Lower leg skin (tissue), 3 donors: ENCODE measurements around the gene RPLP2.

Source experiments
- POLR2A ChIP-seq, 2 donors: fragments of 450-650 bp; IDR thresholded peaks; one replicate each; pipeline ENCODE4 v1.6.1; 2016 to 2017; ENCODE audit warnings: antibody characterized with exemption in 2 of 2, mild to moderate bottlenecking in 1 of 2, moderate library complexity in 1 of 2
- TF ChIP-seq, protein P1 (sequence below), 3 donors: fragments of 450-650 bp; IDR thresholded peaks; one replicate each; pipeline ENCODE4 v1.5.1; 2016; ENCODE audit warnings: antibody characterized with exemption in 3 of 3, mild to moderate bottlenecking in 3 of 3, moderate library complexity in 2 of 3

DNA sequence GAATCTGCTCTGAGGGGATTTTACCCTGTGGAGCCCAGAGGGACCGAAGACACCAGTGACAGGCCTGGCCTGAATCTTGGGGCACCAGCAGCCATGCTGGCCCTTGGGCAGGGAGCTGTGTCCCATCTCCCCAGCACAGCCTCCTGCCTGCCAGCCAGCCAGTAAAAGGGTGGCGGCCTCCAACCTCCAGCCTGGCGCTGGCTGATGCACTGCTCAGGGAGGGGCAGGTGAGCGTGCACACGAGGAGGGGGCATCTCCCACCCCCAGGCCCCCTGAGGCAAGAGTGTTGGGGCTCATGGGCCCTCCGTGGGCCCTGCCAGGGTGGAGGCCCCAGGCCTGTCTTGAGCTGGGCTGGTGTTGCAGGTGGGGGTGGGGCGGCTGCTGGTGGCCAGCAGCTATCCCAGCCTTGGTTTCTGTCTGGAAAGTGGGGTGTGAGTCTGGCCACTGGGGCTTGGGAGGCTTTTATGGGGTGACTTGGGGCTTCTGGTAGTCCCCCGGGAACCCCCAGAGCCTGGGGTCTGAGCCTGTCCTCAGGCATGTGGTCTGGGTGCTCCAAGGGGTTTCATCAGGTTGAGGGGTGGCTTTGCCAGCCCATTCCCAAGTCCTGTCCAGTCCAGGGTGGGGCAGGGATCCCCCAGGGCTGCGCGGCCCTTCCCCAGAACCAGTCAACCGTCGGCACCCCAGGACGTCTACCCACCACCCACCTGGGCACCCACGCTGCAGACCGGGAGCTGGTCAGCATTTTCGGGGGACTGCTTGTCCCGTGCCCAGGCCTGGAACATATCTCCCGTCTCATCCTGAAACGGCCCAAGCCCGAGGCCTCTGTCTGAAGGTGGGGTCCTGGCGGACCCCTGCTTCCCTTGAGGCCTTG, 50.7 kb downstream of the RPLP2 start:
- TF ChIP-seq, protein P1, sequence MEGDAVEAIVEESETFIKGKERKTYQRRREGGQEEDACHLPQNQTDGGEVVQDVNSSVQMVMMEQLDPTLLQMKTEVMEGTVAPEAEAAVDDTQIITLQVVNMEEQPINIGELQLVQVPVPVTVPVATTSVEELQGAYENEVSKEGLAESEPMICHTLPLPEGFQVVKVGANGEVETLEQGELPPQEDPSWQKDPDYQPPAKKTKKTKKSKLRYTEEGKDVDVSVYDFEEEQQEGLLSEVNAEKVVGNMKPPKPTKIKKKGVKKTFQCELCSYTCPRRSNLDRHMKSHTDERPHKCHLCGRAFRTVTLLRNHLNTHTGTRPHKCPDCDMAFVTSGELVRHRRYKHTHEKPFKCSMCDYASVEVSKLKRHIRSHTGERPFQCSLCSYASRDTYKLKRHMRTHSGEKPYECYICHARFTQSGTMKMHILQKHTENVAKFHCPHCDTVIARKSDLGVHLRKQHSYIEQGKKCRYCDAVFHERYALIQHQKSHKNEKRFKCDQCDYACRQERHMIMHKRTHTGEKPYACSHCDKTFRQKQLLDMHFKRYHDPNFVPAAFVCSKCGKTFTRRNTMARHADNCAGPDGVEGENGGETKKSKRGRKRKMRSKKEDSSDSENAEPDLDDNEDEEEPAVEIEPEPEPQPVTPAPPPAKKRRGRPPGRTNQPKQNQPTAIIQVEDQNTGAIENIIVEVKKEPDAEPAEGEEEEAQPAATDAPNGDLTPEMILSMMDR (IDR thresholded peaks at IDR 0.05), result no peak
- no peak for TF ChIP-seq POLR2A (IDR thresholded peaks at IDR 0.05)
